NOMO-1 treated with dmso at 0.1 percent for 144 hours (cell line): ENCODE results near the gene NPIPB9.
"Not testable (repeated sequence)": the region's sequence is repeated elsewhere in the genome, so short reads cannot be mapped to it uniquely, and the experiment has no call there.

Experiments
- DNase-seq: peaks from one replicate; lab custom pipeline; 2025; ENCODE audit not compliant: unreplicated experiment; lab: John Stamatoyannopoulos, UW

NPIPB9 gene

DNA sequence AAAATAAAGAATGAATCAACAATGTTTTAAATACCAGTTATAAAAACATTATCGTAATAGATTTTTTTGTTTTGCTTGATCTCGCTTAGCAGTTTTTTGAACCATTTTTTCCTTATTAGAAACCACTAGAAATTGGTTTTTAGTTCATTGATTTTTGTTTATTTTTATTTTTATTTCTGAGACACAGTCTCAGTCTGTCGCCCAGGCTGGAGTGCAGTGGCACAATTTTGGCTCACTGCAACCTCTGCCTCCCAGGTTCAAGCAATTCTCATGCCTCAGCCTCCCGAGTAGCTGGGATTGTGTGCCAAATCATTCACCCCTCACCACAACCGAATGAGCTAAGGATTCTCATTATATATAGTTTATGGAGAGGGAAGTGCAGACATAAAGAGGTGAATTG lies at the start of gene NPIPB9:
NPIPB9 (plus strand) TSS at position 301 of the 400 bp plus-strand sequence.
- DNase-seq, result not testable (repeated sequence)

DNA sequence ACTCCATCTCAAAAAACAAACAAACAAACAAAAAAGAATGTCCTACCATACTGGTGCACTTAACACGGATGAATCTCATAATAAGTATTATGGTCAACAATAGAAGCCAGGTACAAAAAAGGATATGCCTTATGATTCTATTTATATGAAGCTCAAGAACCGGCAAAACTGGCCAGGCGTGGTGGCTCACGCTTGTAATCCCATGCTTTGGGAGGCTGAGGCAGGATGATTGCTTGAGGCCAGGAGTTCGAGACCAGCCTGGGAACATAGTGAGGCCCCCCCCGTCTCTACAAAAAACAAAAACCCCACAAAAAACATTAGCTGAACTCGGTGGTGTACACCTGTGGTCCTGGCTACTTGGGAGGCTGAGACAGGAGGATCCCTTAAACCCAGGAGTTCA lies 47.3 kb upstream of the NPIPB9 start:
- not testable (repeated sequence) for DNase-seq

DNA sequence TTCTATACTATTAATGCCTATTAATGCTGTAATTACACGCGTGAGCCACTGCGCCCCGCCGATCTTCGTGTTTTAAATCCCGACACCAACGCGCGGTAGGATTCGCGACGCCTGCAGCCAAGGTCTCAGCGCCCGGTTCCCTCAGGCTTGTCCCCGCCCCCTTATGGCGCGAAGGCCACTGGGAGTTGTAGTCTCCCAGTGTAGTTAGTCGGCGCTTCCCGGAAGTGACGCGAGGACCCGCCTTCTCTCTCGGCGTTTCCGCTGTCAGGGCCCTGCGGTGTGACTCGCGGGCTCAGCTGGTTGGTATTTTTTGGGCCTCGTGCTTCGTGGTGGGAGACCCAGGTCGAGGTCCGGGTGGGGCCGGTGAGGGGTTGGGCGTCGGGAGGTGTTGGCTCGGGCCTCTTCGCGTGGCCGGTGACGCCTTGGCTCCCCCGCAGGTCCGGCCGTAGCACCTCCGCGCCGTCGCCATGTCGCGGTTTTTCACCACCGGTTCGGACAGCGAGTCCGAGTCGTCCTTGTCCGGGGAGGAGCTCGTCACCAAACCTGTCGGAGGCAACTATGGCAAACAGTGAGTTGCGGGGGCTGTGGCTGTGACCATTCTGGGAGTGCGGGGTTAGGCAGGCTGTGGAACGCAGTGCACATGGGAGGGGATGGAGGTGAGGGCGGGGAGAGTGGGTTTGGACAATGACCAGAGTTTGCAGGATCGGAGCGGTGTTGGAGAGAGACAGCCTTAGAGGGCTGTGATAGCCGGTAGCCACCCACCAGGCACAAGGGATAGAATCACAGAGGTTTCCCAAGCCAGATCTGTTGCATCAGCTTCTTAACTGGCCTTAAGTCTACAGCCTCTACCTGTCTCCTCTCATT lies 40.1 kb upstream of the NPIPB9 start, which contains the start of gene EIF3C:
EIF3C (plus strand) TSS at position 245 of the 864 bp plus-strand sequence; CDS start at position 468, 223 bp downstream.
- DNase-seq, result not testable (repeated sequence)

DNA sequence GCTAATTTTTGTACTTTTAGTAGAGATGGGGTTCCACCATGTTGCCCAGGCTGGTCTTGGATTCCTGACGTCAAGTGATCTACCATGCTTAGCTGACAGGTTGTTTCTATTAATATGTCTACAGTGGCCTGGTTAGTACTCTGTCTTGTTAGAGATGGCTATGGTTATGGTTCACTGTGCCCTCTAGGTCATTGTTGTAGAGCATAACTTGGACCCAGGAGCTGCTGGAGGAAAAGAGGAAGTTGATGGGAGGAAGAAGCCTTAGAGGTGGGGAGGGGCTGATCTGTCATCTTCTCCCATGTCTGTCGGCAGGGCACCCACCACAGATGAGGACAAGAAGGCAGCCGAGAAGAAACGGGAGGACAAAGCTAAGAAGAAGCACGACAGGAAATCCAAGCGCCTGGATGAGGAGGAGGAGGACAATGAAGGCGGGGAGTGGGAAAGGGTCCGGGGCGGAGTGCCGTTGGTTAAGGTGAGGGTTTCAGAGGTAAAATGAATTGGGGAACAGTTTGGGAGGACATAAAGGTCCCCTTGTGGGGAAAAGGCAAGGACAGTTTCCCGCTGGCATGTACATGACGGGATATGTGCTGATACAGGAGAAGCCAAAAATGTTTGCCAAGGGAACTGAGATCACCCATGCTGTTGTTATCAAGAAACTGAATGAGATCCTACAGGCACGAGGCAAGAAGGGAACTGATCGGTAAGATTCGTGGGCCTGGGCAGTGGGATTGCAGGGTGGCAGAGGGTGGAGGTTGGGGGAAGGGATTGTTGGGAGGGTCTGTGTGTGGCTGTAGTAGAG lies 28.5 kb upstream of the NPIPB9 start:
- not testable (repeated sequence) for DNase-seq

DNA sequence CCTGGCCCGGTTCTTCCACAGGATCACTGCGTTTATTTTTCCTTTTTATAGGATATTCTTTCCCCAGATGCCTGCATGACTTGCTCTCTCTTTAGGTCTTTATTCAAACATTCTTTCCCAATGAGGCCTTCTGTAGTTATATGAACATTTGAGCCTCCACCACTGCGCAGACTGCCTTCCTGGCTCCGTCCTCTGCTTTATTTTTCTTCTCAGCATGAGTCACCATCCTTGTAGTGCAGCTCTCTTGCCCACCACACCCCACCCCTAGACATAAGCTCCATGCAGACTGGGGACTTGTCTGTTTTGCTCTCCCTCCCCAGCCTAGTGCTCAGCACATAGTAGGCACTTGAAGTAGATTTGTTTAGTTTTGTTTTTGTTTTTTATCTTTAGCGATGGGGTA lies 20.3 kb upstream of the NPIPB9 start:
- DNase-seq, result not testable (repeated sequence)

DNA sequence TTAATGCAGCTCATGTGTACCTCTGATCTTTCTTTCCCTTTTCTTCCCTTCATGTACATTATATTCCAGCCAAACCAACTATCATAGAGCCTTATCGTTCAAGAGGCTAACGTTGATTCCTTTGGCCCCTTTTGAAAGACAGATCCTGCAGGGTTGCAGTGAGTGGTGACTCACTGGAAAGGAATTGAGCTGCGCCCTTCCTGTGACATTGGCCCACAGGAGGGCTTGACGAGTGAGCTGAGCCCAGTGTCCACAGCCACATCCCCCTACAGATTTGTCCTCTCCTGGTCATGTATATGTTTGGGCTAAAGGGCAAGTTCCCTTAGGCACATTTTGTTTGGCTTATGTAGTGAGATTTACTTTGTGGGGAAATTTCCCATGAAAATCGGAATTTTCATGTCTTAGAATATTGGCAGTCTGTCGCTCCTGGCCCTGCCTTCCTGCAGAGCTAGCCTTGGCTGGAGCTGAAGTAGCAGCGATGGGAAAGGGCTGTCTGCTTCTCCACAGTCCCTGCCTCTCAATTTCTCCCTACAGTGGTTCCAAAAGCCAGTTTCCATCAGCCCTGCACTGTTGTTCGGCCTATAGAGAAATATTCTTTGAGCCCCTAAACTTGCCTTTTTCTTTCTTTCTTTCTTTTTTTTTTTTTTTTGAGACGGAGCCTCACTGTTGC lies 19.0 kb upstream of the NPIPB9 start:
- not testable (repeated sequence) for DNase-seq

DNA sequence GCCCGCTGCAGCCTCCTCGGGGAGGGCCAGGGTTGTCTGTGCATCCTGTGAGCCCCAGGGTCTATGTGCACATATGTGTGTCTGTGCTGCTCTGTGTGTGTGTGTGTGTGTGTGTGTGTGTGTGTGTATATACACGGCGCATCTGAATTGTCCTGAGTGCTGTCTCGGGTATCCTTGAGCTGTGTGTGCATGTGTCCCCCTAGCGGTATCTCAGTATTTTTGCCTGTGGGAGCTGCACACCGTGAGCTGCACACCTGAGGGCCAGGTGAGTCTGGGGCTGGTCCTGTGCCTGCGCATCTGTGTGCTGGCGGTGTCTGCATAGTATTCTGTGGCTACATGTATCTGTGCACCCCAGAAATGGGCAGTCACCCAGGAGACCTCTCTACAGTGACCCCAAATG lies 11.8 kb upstream of the NPIPB9 start:
- not testable (repeated sequence) for DNase-seq

DNA sequence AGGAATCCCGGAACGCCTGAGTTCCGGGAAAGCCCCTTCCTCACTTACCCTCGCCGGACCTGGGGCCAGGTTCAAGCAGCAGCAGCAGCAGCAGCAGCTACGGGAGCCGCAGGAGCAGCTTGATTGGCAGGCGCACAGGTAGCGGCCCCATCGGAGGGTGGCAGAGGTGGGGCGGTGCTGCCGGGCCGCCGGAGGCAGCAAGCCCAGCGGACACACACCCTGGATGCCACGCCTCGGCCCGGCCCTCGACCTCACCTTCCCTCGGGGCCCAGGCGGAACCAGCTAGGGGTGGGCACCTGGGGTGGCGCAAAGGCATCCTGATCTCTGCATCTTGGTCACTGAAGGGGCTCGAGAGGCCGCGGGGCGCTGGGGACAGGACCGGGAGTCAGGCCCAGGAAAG lies 11.0 kb upstream of the NPIPB9 start:
- DNase-seq, result not testable (repeated sequence)

DNA sequence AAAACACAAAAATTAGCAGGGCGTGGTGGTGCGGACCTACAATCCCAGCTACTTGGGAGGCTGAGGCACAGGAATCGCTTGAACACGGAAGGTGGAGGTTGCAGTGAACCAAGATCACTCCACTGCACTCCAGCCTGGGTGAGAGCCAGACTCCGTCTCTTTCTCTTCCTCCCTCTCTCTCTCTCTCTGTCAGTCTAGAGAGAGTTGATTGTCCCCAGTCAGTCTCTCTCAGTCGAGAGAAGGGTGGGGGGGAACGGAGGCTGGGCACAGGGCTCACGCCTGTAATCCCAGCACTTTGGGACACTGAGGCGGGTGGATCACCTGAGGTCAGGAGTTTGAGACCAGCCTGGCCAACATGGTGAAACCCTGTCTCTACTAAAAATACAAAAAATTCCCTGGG lies 10.3 kb upstream of the NPIPB9 start:
- not testable (repeated sequence) for DNase-seq

DNA sequence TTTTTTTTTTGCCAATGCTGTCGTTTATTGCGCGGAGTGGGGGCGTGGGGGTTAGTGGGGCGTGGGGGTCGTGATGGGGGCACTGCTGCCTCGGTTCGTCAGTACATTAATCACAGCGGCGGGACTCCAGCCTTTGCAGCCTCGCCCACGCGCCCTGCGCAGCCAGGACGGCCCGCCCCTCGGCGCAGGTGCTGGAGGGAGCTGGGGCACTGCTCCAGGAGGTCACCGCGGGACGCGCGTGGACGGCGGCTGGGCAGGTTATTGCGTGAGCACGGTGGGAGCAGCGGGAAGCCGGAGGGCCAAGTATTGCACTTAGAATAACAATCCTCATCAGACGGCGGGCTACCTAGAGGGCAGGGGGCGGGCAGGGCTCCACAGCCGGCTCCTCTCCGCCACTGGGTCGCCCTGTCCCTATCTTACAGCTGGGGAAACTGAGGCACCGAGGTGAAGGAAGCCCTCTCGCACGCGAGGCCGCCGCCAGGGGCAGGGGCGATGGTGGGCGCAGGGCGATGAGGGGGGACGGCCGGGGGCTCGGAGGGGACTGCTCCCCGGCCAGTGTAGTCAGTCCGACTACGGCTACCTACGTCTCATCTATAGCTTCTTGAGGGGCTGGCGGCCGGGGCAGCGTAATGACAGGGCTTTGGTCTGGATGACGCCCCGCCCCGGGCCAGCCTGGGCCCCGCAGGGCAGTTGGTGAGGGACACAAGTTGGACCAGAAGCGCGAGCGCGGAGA lies 4.8 kb upstream of the NPIPB9 start:
- not testable (repeated sequence) for DNase-seq

DNA sequence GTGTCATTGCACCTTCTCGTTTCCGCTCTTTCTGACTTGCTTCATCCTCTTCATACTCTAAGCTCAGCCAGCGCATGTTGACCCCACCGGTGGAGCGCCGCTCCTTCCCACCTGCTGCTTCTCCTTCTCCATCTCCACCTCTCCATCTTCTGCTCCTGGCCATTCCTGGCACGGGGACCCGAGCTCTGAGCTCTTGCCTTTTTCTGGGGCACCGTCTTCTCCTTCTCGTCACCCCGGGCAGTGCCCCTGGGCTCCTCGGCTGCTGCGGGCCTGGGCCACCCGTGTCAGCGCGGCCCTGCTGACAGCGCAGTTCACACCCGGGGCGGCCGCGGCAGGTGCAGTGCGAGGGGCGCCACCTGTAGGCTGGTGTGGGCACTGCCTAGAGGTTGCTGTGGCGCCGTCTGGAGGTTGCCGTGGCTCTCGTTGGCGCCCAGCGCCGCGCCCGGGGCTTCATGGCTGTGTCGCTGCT lies 1.6 kb upstream of the NPIPB9 start:
- DNase-seq, result not testable (repeated sequence)

DNA sequence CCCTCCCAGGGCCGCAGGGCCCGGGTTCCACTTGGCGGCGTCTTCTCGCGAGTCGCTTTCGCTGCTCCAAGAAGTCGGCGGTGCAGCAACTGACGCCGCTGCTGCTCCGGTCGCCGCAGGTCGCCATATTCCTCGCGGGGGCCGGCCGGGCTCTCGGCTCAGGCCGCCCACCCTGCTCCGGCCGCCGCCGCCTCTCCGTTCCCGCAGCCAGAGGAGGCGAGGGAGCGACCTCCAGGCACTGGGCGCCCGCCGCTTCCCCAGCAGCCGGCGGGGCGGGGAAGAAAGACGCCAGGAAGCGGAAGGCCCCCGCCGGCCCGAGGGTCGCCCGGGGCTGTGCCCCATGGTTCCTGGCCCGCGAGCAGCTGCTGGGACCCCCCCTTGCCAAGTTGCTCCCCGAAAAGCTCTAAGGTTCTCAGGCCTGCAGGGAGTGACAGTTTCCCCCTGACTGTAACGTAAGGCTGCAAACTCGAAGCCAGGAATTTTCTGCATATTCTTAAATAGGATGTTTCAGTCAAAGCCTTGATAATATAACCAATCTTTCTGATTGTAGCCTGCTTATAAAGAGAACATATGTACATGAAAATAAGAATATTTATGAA lies 1.0 kb upstream of the NPIPB9 start:
- DNase-seq, result not testable (repeated sequence)

DNA sequence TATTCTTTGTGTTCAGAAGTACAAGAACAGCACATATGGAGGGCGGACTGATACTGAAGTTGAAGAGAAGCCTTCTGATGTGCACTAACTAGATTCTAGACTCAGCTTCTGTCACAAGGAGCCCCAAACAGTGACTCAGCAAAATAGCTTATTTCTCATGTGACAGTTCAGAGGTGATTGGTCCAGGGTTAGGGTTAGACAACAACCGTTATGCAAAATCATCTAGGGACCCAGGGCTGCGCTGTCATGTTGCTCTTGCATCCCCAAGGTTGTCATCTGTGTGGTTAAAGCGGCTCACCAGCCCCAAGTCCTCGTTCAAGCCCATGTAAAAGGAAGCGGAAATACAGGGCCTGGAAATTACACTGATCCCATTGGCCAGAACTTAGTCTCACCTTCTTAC lies 30.1 kb downstream of the NPIPB9 start:
- DNase-seq, result not testable (repeated sequence)

DNA sequence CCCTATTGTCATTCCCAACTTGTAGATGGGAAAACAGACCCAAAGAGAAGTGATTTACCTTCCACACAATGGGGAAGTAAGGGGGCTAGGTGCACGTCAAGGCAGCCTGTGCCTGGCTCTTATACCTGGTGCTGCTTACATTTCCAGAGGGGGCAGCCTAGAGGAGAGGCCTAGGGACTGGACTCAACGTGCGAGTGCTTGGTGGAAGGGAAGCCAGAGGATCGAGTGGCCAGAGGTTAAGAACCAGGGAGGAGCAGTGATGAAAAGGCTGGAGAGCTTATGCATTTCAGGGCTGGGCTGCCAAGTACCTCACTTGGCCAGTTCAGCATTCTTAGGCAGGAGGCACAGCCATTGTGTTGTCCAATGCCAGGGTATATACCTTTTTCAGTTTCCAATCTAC lies 30.8 kb downstream of the NPIPB9 start:
- not testable (repeated sequence) for DNase-seq

DNA sequence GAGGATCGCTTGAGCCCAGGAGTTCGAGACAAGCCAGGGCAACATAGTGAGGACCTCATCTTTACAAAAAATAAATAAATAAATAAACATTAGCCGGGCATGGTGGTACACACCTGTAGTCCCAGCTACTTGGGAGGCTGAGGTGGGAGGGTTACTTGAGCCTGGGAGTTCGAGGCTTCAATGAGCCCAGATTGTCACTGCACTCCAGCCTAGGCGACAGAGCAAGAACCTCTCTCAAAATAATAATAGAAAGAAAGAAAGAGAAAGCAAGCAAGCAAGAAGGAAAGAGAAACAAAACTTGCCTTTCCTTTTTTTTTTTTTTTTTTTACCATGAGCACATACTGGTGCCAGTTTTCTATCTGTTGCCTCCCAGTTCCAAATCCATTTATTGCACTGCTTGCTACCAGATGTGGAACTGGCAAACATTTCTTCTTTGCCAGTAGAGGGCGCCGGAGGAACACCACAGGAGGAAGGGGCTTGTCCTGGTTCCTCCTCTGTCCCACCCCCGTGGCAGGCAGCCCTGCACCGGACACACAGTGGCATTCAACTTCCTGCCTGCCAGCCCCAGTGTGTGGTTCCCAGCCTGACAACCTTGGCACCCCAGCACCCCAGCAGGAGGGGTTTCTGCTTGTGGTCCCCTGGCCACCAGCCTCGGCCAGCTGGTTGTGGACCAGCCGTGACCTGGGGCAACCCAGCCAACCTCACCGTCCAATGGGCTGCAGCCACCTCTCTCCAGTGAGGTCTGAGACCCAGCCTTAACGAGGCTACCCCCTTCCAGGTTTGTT lies 50.8 kb downstream of the NPIPB9 start:
- peak; percentile 21 for DNase-seq

DNA sequence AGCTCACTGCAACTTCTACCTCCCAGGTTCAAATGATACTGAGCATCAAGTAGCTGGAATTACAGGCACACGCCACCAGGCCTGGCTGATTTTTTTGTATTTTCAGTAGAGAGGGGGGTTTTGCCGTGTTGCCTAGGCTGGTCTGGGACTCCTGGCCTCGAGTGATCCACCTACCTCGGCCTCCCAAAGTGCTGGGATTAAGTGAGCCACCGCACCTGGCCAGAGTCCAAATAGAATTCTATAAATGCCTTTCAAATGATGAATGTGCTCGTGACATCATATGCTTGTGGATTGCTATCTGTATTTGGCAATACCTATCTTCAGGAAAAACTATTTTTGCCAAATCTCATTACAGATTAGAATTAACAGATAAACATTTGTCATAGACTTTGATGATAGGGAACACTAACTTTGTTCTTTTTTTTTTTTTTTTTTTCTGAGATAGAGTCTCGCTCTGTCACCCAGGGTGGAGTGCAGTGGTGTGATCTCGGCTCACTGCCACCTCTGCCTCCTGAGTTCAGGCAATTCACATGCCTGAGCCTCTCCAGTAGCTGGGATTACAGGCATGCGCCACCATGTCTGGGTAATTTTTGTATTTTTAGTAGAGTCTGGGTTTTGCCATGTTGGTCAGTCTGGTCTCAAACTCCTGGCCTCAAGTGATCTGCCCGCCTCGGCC lies 56.0 kb downstream of the NPIPB9 start:
- DNase-seq, result not testable (repeated sequence)

DNA sequence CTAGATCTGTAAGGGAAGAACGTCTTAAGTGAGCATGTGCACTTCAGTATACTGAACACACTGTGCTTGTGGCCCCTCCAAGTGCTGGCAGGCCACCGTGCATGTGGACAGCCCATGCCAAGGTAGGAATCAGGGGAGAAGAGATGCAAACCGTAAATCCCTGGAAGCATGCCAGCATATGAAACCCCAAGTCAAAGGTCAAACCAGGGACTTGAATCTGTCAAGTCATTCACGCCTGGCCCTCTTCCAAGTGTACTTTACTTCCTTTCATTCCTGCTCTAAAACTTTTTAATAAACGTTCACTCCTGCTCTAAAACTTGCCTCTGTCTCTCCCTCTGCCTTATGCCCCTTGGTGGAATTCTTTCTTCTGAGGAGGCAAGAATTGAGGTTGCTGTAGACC lies 68.4 kb downstream of the NPIPB9 start:
- no peak for DNase-seq

DNA sequence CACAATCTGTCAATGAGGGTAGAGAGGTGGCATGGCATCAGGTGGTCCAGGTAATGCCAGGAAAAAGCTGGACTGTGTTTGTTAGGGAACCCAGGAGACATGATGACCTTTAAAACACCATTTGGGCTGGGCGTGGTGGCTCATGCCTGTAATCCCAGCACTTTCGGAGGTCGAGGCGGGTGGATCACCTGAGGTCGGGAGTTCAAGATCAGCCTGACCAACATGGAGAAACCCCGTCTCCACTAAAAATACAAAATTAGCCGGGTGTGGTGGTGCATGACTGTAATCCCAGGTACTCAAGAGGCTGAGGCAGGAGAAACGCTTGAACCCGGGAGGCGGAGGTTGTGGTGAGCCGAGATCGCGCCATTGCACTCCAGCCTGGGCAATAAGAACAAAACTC lies 69.0 kb downstream of the NPIPB9 start:
- DNase-seq, result not testable (repeated sequence)
